Fibroblast of lung (primary cell): ENCODE data around the gene COPZ2. TPM values are rescaled to one million over a fixed set of nuclear protein-coding genes. Genes with fewer than 3 reads are reported as not detected.

Source experiments
- DNase-seq, 2 donors: peaks; one replicate each; pipeline versions ENCODE4 v3.0.0 to v3.0.0-alpha.2; 2010; ENCODE audit warnings: low read depth in 2 of 2
- H2AFZ ChIP-seq: 2 replicates; pipeline ENCODE4 v1.5.1; 2012; ENCODE audit warnings: low read length, control low read depth, inconsistent platforms
- H3K27ac ChIP-seq: 2 replicates; pipeline ENCODE4 v1.5.1; 2011; ENCODE audit warnings: low read length, control low read depth; ENCODE audit not compliant: insufficient read depth
- H3K27me3 ChIP-seq: 2 replicates; pipeline ENCODE4 v1.5.1; 2011; ENCODE audit warnings: mild to moderate bottlenecking, low read length; ENCODE audit not compliant: control insufficient read depth, insufficient read depth
- H3K36me3 ChIP-seq: 2 replicates; pipeline ENCODE4 v1.5.1; 2011; ENCODE audit warnings: low read length; ENCODE audit not compliant: control insufficient read depth, insufficient read depth
- H3K4me1 ChIP-seq: 2 replicates; pipeline ENCODE4 v1.5.1; 2011; ENCODE audit warnings: low read length; ENCODE audit not compliant: control insufficient read depth, insufficient read depth; ENCODE audit errors: extremely low read depth
- H3K4me2 ChIP-seq: 2 replicates; pipeline ENCODE4 v1.5.1; 2011; ENCODE audit warnings: low read length, control low read depth; ENCODE audit not compliant: insufficient read depth; ENCODE audit errors: extremely low read depth
- H3K4me3 ChIP-seq, 4 experiments: fragments of 200-600 bp in 1 of 4; sonication (generic) in 1 of 4; replicated peaks in 1 of 4; 2 replicates each; pipeline ENCODE4 v1.5.1; 2011 to 2016; ENCODE audit warnings: low read length in 4 of 4, low read depth in 3 of 4, mild to moderate bottlenecking in 3 of 4, control low read depth in 2 of 4, inconsistent platforms in 1 of 4, mixed read lengths in 1 of 4; ENCODE audit not compliant: insufficient read depth in 1 of 4; ENCODE audit errors: control extremely low read depth in 1 of 4
- H3K79me2 ChIP-seq: 2 replicates; pipeline ENCODE4 v1.5.1; 2012; ENCODE audit warnings: mild to moderate bottlenecking, low read length, inconsistent platforms; ENCODE audit not compliant: control insufficient read depth, insufficient read depth
- H3K9ac ChIP-seq: 2 replicates; pipeline ENCODE4 v1.5.1; 2011; ENCODE audit warnings: mild to moderate bottlenecking, low read length, control low read depth; ENCODE audit not compliant: insufficient read depth
- H3K9me3 ChIP-seq: 2 replicates; pipeline ENCODE4 v1.5.1; 2012; ENCODE audit warnings: low read depth, low read length; ENCODE audit not compliant: control insufficient read depth, insufficient read depth
- H4K20me1 ChIP-seq: 2 replicates; pipeline ENCODE4 v1.5.1; 2011; ENCODE audit warnings: low read length; ENCODE audit not compliant: control insufficient read depth, insufficient read depth; ENCODE audit errors: extremely low read depth
- EZH2 ChIP-seq: IDR thresholded peaks from 2 replicates; pipeline ENCODE4 v1.5.1; 2012; ENCODE audit warnings: low read length, control low read depth, mild to moderate bottlenecking; ENCODE audit errors: missing control alignments
- polyA plus RNA-seq, 2 donors: library from polyadenylated mRNA; depleted of rRNA in 1 of 2; stranded (reverse) in 1 of 2; unstranded in 1 of 2; fragments of >200 nt; gene quantifications; 2 replicates each; pipeline ENCODE4 v1.2.1, GENCODE V29; 2011 to 2012; ENCODE audit warnings: missing spikeins in 1 of 2
- total RNA-seq: library from RNA; depleted of rRNA; stranded (reverse); fragments of >200 nt; gene quantifications from 2 replicates; pipeline ENCODE4 v1.2.1, GENCODE V29; 2014
- TF ChIP-seq, protein P1 (sequence below), 2 donors: IDR thresholded peaks in 1 of 2; conservative IDR thresholded peaks in 1 of 2; 1 replicate in 1 of 2; 2 replicates in 1 of 2; pipeline ENCODE4 v1.5.1; 2011 to 2012; ENCODE audit warnings: low read length in 2 of 2, control low read depth in 1 of 2, inconsistent platforms in 1 of 2, low read depth in 1 of 2, mild to moderate bottlenecking in 1 of 2

Gene COPZ2
- total and polyA plus RNA-seq, 2 donors (not counting 1 experiment from before 2014, with no cell fraction given): 63.1 to 97.9 TPM

DNA sequence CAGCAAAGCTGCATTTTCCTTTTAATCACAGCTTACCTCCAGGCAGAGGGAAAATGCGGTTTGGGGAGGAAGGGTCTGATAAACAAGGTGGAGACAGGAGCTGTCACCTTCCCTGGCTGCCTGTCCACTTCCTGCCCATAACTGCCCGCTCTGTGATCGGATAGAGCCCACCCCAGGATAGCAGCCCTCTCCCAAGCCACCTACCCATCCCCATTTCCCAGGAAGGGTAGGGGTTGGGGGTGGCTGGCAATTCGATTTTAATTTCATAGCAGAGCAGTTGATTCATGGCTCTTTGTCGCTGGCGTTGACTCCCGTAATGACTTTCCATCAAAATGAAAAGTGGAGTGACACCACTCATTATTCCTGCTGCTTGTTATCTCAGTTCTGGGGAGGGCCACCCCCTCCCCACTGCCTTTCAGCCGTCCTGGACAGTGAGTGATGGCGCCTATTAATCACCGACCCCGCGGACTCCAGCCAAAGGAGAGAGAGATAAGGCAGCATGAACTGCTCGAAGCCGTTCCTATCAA, 55.4 kb downstream of the COPZ2 start:
- H3K4me2 ChIP-seq: no peak overlapping the region
- no peaks in the 10 kb centered on the region for H4K20me1 ChIP-seq
- H3K79me2 ChIP-seq: no peaks in the 10 kb centered on the region
- H3K36me3 ChIP-seq: peaks cover 16% of the 10 kb centered on the region
- no peak for DNase-seq
- H3K27me3 ChIP-seq: no peaks in the 10 kb centered on the region
- H3K27ac ChIP-seq: no peak overlapping the region
- no peak overlapping the region for H2AFZ ChIP-seq
- TF ChIP-seq EZH2: no peak
- TF ChIP-seq, protein P1, sequence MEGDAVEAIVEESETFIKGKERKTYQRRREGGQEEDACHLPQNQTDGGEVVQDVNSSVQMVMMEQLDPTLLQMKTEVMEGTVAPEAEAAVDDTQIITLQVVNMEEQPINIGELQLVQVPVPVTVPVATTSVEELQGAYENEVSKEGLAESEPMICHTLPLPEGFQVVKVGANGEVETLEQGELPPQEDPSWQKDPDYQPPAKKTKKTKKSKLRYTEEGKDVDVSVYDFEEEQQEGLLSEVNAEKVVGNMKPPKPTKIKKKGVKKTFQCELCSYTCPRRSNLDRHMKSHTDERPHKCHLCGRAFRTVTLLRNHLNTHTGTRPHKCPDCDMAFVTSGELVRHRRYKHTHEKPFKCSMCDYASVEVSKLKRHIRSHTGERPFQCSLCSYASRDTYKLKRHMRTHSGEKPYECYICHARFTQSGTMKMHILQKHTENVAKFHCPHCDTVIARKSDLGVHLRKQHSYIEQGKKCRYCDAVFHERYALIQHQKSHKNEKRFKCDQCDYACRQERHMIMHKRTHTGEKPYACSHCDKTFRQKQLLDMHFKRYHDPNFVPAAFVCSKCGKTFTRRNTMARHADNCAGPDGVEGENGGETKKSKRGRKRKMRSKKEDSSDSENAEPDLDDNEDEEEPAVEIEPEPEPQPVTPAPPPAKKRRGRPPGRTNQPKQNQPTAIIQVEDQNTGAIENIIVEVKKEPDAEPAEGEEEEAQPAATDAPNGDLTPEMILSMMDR (conservative IDR thresholded peaks at IDR 0.05 in 1 of 2, IDR thresholded peaks at IDR 0.05 in 1 of 2; ENCODE audit: low read depth in 1 of 2, low read length in 2 of 2): no peak
- H3K4me3 ChIP-seq: no peak overlapping the region
- no peaks in the 10 kb centered on the region for H3K9me3 ChIP-seq
- H3K9ac ChIP-seq: no peak overlapping the region
- H3K4me1 ChIP-seq: no peaks in the 10 kb centered on the region

DNA sequence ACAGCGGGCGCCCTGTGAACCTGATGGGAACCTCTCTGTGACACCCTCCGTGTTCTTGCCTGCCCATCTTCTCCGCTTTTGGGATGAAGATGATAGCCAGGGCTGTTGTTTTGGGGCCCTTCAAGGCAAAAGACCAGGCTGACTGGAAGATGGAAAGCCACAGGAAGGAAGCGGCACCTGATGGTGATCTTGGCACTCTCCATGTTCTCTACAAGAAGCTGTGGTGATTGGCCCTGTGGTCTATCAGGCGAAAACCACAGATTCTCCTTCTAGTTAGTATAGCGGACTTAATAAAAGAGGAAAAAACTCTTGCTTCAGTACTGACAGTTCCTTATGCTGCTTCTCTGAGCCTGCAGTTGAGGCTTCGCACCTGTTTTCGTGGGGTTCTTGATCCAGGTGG, 56.1 kb downstream of the COPZ2 start:
- no peak for DNase-seq
- no peak overlapping the region for H2AFZ ChIP-seq
- H3K27ac ChIP-seq: no peak overlapping the region
- H3K4me1 ChIP-seq: no peaks in the 10 kb centered on the region
- peaks cover 19% of the 10 kb centered on the region for H3K36me3 ChIP-seq
- H3K79me2 ChIP-seq: no peaks in the 10 kb centered on the region
- no peaks in the 10 kb centered on the region for H3K27me3 ChIP-seq
- no peak for TF ChIP-seq EZH2
- TF ChIP-seq, protein P1 (conservative IDR thresholded peaks at IDR 0.05 in 1 of 2, IDR thresholded peaks at IDR 0.05 in 1 of 2; ENCODE audit: low read depth in 1 of 2, low read length in 2 of 2): no peak
- no peaks in the 10 kb centered on the region for H3K9me3 ChIP-seq
- no peaks in the 10 kb centered on the region for H4K20me1 ChIP-seq
- H3K4me2 ChIP-seq: no peak overlapping the region
- H3K4me3 ChIP-seq: no peak overlapping the region
- H3K9ac ChIP-seq: no peak overlapping the region

DNA sequence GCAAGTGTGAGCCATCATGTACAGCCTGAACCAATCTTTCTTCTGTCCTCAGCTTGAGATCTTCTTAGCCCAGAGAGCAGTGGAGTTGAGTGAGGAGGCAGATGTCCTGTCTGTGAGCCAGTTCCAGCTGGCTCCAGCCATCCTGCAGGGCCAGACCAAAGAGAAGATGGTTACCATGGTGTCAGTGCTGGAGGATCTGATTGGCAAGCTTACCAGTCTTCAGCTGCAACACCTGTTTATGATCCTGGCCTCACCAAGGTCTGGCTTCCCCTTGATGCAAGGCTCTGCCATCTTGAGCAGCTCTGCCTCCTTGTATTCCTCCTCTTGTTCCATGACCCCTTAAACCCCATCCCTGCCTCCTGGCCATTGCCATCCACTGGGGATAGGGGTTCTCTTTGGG, 57.1 kb downstream of the COPZ2 start:
- DNase-seq: no peak

More for the DNA sequence above, 57.1 kb downstream of the COPZ2 start:
- H3K27me3 ChIP-seq: no peaks in the 10 kb centered on the region
- no peaks in the 10 kb centered on the region for H3K79me2 ChIP-seq
- TF ChIP-seq, protein P1 (conservative IDR thresholded peaks at IDR 0.05 in 1 of 2, IDR thresholded peaks at IDR 0.05 in 1 of 2; ENCODE audit: low read depth in 1 of 2, low read length in 2 of 2): no peak
- H3K9me3 ChIP-seq: no peaks in the 10 kb centered on the region
- H3K4me1 ChIP-seq: no peaks in the 10 kb centered on the region
- H3K4me3 ChIP-seq: no peak overlapping the region
- H2AFZ ChIP-seq: no peak overlapping the region
- H3K36me3 ChIP-seq: peaks cover 22% of the 10 kb centered on the region
- no peak overlapping the region for H3K4me2 ChIP-seq
- no peaks in the 10 kb centered on the region for H4K20me1 ChIP-seq
- H3K27ac ChIP-seq: no peak overlapping the region
- H3K9ac ChIP-seq: no peak overlapping the region
